COLO829 (cell line): ENCODE measurements around the gene ELFN1.
A peak's percentile ranks its signal among the peaks of the same experiment; 100 is the strongest.

Source experiments
- DNase-seq: peaks from one replicate; pipeline ENCODE4 v3.0.0; 2012; ENCODE audit warnings: low spot score

Gene ELFN1

DNA sequence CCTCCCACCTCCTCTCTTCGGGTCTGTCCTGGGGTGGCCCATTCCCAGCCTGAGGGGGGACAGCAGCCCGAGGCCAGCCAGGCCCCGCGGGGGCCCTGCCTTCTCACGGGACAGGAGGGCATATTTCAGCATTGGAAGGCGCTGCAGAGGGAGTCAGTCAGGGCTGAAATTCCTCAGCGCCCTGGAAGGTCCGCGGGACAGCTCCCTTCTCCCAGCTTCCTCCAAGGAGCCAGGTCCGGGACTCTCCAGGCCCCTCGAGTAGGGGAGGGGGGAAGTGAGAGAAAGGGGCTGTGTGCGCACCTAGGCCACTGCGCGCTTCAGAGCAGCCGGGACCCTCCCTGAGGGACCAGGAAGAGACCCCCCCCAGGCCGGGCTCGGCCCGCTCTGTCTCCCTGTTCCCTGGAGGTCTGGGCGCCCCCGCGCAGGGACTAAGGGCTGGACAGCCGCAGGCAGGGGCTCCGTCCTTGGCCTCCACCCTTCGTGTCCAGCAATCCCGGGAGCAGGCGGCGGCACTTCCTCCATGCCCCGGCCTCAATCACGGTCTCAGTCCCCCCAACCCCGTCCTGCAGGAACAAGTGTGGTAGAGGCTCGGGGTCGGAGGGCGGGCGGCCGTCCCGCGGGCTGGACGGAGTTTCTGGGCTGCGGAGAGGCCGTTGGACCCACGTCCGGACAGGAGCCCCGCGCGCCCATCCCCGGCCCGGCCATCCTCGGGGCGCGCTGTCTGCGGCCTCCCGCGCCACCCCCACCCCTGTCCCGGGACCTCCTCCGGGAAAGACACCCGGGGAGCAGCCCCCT is 6.0 kb upstream of the ELFN1 start:
- no peak for DNase-seq

GRCh38 chr7:1664711-1665548 is 5.1 kb upstream of the ELFN1 start:
- peak; percentile 76 for DNase-seq

GRCh38 chr7:1665549-1666316 is 4.3 kb upstream of the ELFN1 start:
- DNase-seq: no peak

- DNase-seq: no peak
Measured at GRCh38 chr7:1666317-1666822, 3.7 kb upstream of the ELFN1 start.

GRCh38 chr7:1666823-1667565 is 3.1 kb upstream of the ELFN1 start:
- DNase-seq: no peak

GRCh38 chr7:1667566-1668395 is 2.3 kb upstream of the ELFN1 start:
- no peak for DNase-seq

- DNase-seq: no peak
Measured at GRCh38 chr7:1668396-1669063, 1.5 kb upstream of the ELFN1 start.

GRCh38 chr7:1669064-1669951 is 769 bp upstream of the ELFN1 start:
- no peak for DNase-seq

GRCh38 chr7:1670894-1671593 is 967 bp downstream of the ELFN1 start:
- DNase-seq: no peak

DNA sequence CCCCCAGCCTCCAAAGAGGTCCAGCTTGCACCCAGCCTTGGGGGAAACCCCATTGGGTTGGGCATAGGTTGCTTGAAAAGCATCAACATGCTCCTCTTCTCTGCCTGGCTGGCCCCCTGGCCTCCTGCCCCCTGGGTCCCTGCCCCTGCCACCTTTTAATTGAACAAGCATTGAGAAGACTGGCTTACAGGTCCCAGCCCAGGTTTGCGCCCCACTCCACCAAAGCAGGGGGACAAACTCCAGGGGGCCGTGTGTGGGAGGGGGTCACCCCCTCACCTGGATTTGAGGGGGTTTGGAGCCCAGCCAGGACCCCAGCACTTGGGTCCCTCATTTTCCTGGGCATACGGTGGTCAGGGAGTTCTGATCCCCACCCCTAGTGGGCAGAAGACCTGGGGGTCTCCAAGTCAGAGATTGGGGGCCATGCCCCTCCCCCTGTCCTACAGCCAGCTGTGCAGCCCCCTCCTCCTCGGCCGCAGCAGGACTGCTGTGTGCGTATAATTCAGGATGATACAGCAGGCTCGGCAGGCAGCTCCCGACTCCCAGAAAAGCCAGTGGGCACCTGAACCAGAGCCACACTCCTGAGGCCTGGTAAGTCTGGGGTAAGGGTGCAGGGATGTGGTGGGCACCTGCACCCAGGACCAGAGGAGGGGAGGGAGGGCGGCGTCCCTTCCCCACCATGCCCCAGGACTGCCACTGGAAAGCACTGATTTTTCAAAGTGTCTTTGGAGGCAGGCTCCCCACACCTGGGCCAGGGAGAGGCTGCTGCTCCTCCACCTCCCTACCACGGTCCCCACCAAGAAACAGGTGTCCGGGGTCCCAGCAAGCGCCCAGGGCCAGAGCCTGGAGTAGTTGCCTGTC is 1.7 kb downstream of the ELFN1 start:
- no peak for DNase-seq

DNA sequence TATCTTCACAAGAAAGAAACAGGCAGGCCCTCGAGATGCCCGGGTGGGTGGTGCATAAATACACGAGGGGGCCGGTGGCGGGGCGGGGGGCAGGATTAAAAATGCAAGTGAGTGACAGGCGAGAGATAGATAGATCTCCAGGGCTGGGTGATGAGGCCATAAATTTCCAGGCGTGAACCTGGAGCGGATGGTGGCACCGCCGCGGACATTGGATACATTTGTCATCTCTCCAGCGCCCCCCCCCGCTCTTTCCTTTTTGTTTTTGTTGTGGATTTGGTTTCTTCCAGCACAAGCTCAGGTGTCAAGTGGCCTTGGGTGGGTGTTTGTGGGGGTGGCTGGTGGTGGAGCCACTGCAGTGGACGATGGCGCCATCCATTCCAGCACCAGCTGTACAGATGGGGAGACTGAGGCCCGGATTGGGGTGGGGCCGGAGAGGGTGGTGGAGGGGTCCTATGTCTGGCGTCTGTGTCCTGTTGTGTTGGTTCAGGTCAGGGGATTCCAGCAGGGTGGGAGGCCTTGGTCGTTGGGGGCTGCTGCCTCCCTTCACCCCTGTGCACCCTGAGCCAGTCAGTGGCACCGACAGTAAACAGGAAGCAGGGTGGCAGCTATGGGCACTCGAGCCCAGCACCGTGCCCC is 2.9 kb downstream of the ELFN1 start:
- no peak for DNase-seq

DNA sequence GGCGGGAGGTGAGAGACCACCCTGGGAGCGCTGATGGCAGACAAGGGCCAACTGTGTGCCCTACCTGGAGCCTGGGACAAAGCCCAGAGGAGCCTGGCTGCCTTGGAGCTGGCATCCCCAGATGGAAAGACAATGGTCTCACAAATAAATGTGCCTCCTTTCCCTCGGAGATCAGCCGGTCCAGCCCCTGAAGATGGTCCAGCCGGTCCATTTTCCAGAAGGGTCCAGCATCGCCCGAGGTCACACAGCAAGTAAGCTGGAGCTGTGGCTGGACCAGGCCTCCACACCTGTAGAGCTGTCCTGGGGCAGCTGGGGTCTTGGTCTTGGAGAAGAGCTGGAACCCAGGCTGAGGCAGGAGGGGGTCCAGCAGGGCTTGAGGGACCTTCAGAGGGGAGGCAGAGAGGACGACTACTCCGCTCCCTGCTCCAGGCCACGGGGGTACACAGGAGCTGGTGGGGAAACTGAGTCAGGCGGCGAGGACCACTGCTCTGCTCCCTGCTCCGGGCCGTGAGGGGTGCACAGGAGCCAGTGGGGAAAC is 3.6 kb downstream of the ELFN1 start:
- DNase-seq: no peak

DNA sequence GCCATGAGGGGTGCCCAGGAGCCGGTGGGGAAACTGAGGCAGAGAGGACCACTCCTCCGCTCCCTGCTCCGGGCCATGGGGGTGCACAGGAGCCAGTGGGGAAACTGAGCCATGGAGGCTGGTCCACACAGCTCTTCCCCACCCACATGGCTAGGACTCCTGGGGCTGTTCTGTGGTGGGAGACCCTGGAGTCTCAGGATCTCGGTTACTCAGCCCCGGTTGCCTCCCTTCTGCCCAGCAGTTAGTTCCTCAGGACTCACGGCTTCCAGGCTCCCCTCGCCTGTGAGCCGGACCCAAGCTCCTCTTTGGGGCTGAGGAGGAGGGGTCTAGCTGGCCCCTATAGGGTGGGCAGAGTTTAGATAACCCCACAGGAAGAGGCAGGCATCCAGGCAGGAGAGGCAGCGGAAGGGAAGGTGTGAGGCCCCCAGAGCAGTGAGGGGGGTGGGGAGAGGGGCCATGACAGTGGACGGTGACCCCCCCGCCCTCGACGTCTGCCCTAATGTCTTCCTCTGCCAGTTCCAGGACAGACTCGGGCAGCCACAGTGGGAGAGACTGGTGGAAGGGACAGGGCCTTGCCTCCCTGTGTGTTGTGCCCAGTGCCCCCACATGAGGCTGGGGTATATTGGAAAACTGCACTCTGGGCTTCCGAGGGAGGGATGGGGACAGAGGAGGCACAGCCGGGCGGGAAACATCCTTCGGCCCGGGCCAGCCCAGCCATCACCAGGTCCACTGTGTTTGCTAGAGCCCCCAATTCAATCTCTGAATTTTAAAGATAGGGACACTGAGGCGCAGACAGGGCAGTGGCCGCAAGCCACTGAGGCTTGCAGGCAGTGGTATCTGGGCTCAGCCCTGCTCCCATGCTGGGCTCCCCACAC is 4.3 kb downstream of the ELFN1 start:
- DNase-seq: no peak

- DNase-seq: no peak
Measured at GRCh38 chr7:1675036-1675671, 5.1 kb downstream of the ELFN1 start.
